GM18502 (cell line): ENCODE data around the gene KATNAL1.

Experiments used
- ATAC-seq: cut with Tn5 transposase; IDR thresholded peaks from one replicate; pipeline ENCODE4 v1.9.1; 2021; ENCODE audit warnings: mild to moderate bottlenecking; ENCODE audit not compliant: unreplicated experiment, poor library complexity

Gene KATNAL1

DNA sequence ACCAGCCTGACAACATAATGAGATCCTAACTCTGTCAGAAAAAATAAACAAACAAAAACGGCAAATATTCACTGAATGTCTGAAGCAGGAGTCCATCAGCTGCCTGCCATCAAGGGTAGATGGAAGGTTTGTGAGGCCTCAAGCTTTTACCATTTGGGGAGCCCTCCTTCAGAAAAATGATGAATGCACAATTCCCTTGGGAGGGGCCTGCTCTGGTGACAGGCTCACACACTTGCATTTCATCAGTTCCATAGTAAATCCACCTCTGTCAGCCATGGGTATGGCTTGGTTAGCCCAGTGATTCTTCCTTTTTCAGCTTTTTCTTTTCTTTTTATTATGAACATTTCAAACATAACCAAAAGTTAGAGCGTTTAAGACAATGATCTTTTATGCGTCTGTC lies 26.3 kb upstream of the KATNAL1 start:
- ATAC-seq = no peak

GRCh38 chr13:30332456-30333143 lies 25.2 kb upstream of the KATNAL1 start:
- peak; percentile 71 for ATAC-seq

GRCh38 chr13:30331331-30331771 lies 24.0 kb upstream of the KATNAL1 start:
- ATAC-seq = no peak

GRCh38 chr13:30329009-30329585 lies 21.7 kb upstream of the KATNAL1 start:
- no peak for ATAC-seq

DNA sequence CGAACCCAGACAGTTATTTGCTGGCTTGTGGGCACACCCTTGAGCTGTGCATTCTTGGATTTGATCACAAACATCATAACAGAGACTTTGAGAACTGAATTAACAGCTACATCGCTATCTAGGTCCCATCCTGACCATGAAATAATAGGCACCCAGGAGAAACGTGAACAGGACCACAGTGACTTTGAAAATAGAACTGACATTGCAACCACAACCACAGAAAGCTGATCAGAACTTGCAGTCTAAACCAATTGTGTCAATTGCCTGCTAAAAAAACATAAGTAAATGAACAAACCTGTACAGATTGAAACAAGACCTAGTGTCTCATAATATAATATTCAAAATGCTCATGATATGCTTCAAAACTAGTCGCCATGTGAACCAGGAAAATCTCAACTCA lies 18.3 kb upstream of the KATNAL1 start:
- no peak for ATAC-seq

DNA sequence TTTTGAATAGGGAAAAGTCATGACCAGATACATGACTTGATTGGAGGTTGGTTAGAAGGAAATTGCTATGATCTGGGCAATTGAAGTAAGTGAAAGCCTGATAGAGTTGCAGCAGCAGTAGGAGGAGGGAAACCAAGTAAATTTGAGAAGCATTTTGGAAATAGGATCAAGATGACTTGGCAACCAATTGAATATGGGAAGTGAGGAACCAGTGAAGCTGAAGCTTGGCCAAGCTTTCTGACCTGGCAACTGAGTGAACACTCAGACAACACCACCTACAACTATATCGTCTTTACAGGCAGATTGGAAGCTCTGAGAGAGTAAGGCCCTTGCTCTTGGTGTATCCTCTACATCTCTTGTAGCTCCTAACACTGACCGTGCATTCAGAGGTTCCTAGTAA lies 16.2 kb upstream of the KATNAL1 start:
- ATAC-seq = no peak

DNA sequence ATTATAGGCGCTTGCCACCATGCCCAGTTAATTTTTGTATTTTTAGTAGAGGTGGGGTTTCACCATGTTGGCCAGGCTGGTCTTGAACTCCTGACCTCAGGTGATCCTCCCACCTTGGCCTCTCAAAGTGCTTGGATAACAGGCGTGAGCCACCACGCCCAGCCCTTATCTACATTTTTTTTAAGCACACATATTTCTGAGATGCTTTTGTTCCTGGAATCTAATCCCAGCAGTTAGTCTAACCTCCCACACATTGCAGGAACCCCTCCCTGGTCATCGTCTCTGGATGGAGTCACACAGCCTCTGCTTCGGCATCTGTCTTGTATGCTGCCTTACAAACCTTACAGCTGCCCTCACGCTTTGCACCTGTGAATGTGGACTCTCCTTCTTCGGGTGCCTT lies 15.1 kb upstream of the KATNAL1 start:
- no peak for ATAC-seq

DNA sequence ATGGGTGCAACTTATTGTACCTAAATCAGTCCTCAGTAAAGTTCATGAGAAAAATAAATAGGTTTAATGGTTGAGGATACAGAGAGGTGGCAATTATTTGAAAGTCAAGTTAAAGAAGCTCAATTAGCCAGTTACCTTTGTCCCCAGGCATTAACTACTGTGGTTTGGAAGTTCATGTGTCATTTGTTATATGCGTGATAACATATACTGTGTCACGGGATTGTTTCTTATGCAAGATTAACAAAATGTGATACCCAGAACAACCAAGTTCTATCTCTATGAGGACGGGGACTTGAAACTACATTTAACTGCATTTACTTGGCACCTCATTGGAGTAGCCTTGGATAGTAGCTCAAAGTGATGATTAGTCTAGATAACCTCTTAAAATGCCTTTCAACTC lies 13.9 kb upstream of the KATNAL1 start:
- ATAC-seq = no peak

GRCh38 chr13:30319655-30320054 lies 12.3 kb upstream of the KATNAL1 start:
- no peak for ATAC-seq

- ATAC-seq = no peak
These were observed 11.8 kb upstream of the KATNAL1 start for GRCh38 chr13:30319130-30319529.

GRCh38 chr13:30318026-30318425 lies 10.7 kb upstream of the KATNAL1 start:
- no peak for ATAC-seq

- ATAC-seq = no peak
These were observed 7.2 kb upstream of the KATNAL1 start for GRCh38 chr13:30314562-30314961.

- ATAC-seq = no peak
These were observed 6.7 kb upstream of the KATNAL1 start for GRCh38 chr13:30314069-30314468.

DNA sequence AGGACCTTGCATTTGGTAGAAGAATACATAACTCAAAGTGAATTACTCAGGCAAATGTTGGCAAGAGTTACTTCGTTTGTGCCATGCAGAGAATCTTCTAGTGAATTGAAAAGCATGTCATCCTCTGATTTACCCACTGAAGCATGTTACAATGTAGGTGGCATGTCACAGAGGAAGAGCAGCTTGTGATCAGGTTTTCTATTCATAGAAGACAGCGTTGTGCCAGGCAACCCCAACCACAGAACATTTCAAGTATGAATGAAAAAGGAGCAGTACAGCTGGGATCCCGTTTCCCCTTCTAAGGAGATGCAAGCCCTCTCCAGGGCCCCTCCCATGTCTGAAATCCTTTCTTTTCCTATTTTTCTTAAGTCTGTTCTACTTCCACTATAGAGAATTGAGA lies 6.0 kb upstream of the KATNAL1 start:
- ATAC-seq = no peak

DNA sequence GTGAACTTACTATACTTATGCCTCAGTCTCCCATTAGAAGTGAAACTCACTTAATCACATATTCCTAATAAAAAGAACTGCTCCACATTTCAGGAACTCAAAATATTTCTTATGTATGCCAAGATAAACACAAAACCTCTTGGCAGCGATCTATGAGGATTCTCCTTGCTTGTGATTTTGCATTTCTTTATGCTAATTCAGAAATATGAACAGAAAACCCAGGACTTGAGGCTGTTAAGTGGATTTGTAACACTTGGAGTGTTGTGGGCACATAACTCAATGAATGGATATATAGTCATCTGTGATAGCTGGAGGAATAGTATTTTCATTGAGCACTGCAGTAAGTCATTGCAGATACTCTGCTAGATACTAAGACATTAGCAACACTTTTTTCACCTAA lies 5.6 kb upstream of the KATNAL1 start:
- ATAC-seq = no peak

DNA sequence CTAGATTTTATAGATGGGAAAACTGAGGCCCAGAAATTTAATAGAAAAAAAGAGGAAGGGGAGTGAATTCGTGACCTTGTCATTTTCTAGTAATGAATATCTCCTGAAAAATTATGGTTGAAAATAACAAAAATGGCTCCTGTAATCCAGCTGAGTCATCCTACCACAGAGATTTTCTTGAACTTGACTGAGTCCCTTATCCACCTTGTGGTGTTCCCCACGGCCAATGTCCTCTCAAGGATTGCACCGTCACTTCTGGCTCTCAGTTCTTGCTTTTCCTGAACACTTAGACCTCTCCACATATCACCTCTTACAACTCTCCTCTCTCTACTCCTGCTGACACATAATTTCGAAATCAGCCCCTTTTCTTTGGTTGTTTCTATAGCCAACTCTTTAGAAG lies 1.2 kb upstream of the KATNAL1 start:
- ATAC-seq = no peak

DNA sequence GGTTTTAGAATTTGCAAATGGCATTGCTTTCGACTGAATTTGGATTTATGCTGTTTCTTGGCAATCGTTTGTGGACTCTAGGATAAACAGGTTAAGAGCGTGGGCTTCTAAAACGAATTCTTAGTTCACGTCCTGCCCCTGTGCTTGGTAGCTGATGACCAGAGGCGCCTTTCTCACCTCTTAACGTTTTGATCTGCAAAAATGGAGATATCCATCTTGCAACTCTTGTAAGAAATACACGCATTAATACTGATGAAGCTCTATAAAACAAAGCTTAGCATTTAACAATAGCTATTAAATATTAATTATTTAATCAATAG lies 580 bp upstream of the KATNAL1 start:
- ATAC-seq = no peak

GRCh38 chr13:30306762-30307193 lies 573 bp downstream of the KATNAL1 start:
- peak; percentile 86 for ATAC-seq

GRCh38 chr13:30305456-30305970 lies 1.8 kb downstream of the KATNAL1 start:
- no peak for ATAC-seq

- no peak for ATAC-seq
These were observed 4.1 kb downstream of the KATNAL1 start for GRCh38 chr13:30303269-30303668.

DNA sequence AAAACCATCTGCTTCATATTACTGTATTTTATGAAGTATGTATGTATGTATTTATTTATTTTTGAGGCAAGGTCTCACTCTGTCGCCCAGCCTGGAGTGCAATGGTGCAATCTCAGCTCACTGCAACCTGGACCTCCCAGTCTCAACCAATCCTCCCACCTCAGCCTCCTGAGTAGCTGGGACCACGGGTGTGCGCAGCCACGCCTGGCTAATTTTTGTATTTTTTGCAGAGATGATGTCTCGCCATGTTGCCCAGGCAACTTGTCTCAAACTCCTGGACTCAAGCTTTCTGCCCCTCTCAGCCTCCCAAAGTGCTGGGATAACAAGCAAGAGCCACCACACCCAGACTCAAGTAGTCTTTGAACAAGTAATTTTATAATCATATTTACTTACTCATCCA lies 5.5 kb downstream of the KATNAL1 start:
- ATAC-seq = no peak

GRCh38 chr13:30300596-30300995 lies 6.8 kb downstream of the KATNAL1 start:
- no peak for ATAC-seq
